OCI-LY7 (cell line): Measurements from ENCODE around the gene ARL15. TPM values are rescaled to one million over a fixed set of nuclear protein-coding genes. Genes with fewer than 3 reads are reported as not detected.

Experiments
- BruUV-seq: library from RNA; stranded (reverse); fragments of 400-500 nt; replicated peaks from 2 replicates; lab custom pipeline; 2021; lab: Mats Ljungman, UMichigan
- CTCF ChIA-PET: fragments of 300-600 bp; sonication (Branson Sonifier 250); formaldehyde crosslinking; loops from one replicate; lab custom pipeline; 2022; ENCODE audit warnings: antibody characterized with exemption; ENCODE audit not compliant: unreplicated experiment; lab: Charles Lee
- POLR2A ChIA-PET: fragments of 300-600 bp; sonication (Branson Sonifier 250); formaldehyde crosslinking; loops from one replicate; lab custom pipeline; 2022; ENCODE audit warnings: antibody characterized with exemption; lab: Charles Lee
- DNase-seq: peaks from one replicate; pipeline ENCODE4 v3.0.0-alpha.2; 2015; ENCODE audit warnings: low spot score
- H2AFZ ChIP-seq: fragments of 200-600 bp; sonication (generic), shearing (Covaris generic); 2 replicates; pipeline ENCODE4 v1.6.1; 2014; ENCODE audit warnings: mild to moderate bottlenecking, antibody characterized with exemption, low read length, moderate library complexity
- H3K27ac ChIP-seq: fragments of 200-600 bp; sonication (generic); 2 replicates; pipeline ENCODE4 v1.5.1; 2014; ENCODE audit warnings: mixed run types, low read depth, mild to moderate bottlenecking, moderate library complexity, low read length, inconsistent platforms; ENCODE audit not compliant: poor library complexity, severe bottlenecking
- H3K36me3 ChIP-seq: fragments of 200-600 bp; sonication (generic); 2 replicates; pipeline ENCODE4 v1.6.1; 2014; ENCODE audit warnings: mild to moderate bottlenecking, antibody characterized with exemption, low read length, moderate library complexity, mixed read lengths; ENCODE audit not compliant: insufficient read depth
- H3K4me1 ChIP-seq: fragments of 200-600 bp; sonication (generic); 2 replicates; pipeline ENCODE4 v1.5.1; 2014; ENCODE audit warnings: mild to moderate bottlenecking, low read length; ENCODE audit not compliant: insufficient read depth, poor library complexity, severe bottlenecking
- H3K4me2 ChIP-seq: fragments of 200-600 bp; sonication (generic); 2 replicates; pipeline ENCODE4 v1.6.1; 2014; ENCODE audit warnings: mild to moderate bottlenecking, low read length
- H3K4me3 ChIP-seq: fragments of 200-600 bp; sonication (generic); 2 replicates; pipeline ENCODE4 v1.5.1; 2014; ENCODE audit warnings: mild to moderate bottlenecking, low read depth, low read length; ENCODE audit not compliant: poor library complexity, severe bottlenecking
- H3K79me2 ChIP-seq: fragments of 200-600 bp; sonication (generic); 2 replicates; pipeline ENCODE4 v1.6.1; 2016; ENCODE audit warnings: low read depth, mild to moderate bottlenecking, low read length, moderate library complexity, mixed read lengths; ENCODE audit not compliant: insufficient read depth
- H3K9me2 ChIP-seq: fragments of 200-600 bp; sonication (generic); 2 replicates; pipeline ENCODE4 v1.6.1; 2016; ENCODE audit warnings: mild to moderate bottlenecking, low read length, mixed read lengths; ENCODE audit not compliant: insufficient read depth
- H3K9me3 ChIP-seq: fragments of 200-600 bp; sonication (generic); 2 replicates; pipeline ENCODE4 v1.6.1; 2014; ENCODE audit warnings: mild to moderate bottlenecking, mixed run types, low read length, mixed read lengths
- H4K20me1 ChIP-seq: fragments of 200-600 bp; sonication (generic); 2 replicates; pipeline ENCODE4 v1.6.1; 2014; ENCODE audit warnings: mild to moderate bottlenecking, antibody characterized with exemption, low read length, moderate library complexity, mixed read lengths; ENCODE audit not compliant: insufficient read depth
- EZH2phosphoT487 ChIP-seq: fragments of 200-600 bp; sonication (generic); IDR thresholded peaks from 2 replicates; pipeline ENCODE4 v1.6.1; 2018; ENCODE audit warnings: low read depth, borderline replicate concordance, mild to moderate bottlenecking, mixed run types, antibody characterized with exemption, low read length, moderate library complexity, mixed read lengths
- intact Hi-C: fragments of 100-400 bp; cut with micrococcal nuclease; formaldehyde crosslinking; loops from one replicate; pipeline ENCODE4 v1.10.0; 2022; ENCODE audit not compliant: unreplicated experiment
- total RNA-seq, 2 experiments: library from RNA; depleted of rRNA in 1 of 2; stranded (reverse); fragments of >200 nt in 1 of 2; shearing (Covaris generic) in 1 of 2; gene quantifications; 2 replicates each; pipeline ENCODE4 v1.2.3, GENCODE V29; 2014 to 2022
- TF ChIP-seq, protein P1 (sequence below): fragments of 200-600 bp; sonication (generic); conservative IDR thresholded peaks from 2 replicates; pipeline ENCODE4 v1.5.1; 2014; ENCODE audit warnings: mild to moderate bottlenecking, antibody characterized with exemption, low read length, moderate library complexity, mixed read lengths

Gene ARL15
- total RNA-seq, 2 experiments from 2014 or later = 18.8 to 24.4 TPM

DNA sequence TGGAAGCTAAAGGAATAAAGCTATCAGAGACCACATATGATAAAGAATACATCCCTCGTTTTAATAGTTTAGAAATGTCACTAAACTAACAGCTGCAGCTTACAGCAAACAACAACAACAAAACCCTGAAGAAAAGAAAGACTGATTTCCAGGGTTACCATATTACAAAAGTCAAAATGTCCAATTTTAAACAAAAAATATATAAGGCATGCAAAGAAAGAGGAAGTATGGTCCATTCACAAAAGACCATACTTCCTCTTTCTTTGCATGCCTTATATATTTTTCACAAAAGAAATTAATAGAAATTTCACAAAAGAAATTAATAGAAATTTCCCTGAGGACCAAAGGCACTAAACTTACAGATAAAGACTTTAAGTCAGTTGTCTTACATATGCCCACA is 354.2 kb downstream of the ARL15 start:
- ChIA-PET POLR2A (no interaction called here), CTCF (no interaction called here)
- Histone ChIP-seq H3K36me3 (no peaks in the 10 kb centered on the region), H3K4me1 (no peaks in the 10 kb centered on the region), H4K20me1 (no peaks in the 10 kb centered on the region), H2AFZ (no peak overlapping the region), H3K9me3 (peaks cover 14% of the 10 kb centered on the region; the same call in 1 of the 2 replicates), H3K4me3 (no peak overlapping the region), H3K4me2 (no peak overlapping the region), H3K27ac (no peak overlapping the region), H3K9me2 (no peaks in the 10 kb centered on the region), H3K79me2 (no peaks in the 10 kb centered on the region)
- BruUV-seq = no TSS peak
- intact Hi-C loops = no loop called here
- TF ChIP-seq EZH2phosphoT487 = no peak
- TF ChIP-seq, protein P1, sequence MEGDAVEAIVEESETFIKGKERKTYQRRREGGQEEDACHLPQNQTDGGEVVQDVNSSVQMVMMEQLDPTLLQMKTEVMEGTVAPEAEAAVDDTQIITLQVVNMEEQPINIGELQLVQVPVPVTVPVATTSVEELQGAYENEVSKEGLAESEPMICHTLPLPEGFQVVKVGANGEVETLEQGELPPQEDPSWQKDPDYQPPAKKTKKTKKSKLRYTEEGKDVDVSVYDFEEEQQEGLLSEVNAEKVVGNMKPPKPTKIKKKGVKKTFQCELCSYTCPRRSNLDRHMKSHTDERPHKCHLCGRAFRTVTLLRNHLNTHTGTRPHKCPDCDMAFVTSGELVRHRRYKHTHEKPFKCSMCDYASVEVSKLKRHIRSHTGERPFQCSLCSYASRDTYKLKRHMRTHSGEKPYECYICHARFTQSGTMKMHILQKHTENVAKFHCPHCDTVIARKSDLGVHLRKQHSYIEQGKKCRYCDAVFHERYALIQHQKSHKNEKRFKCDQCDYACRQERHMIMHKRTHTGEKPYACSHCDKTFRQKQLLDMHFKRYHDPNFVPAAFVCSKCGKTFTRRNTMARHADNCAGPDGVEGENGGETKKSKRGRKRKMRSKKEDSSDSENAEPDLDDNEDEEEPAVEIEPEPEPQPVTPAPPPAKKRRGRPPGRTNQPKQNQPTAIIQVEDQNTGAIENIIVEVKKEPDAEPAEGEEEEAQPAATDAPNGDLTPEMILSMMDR = no peak
- no peak for DNase-seq

DNA sequence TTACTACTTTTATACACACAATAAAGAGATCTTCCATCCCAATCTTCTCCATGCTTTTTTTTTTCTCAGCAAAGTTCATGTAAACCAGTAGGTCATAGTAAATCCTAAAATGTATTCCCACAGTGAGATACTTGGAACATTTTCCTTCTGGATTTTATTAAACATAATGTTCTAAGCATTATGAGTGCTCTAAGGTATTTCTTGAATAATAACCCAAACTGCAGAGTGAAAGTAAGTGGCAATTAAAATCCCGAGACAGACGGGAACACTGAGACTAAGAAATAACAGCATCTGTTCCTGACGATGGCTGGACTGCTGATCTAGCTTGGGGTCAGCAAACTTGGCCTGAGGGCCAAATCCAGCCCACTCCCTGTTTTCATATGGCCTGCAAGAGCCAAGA is 359.8 kb downstream of the ARL15 start:
- DNase-seq = no peak
- no peak overlapping the region for H2AFZ ChIP-seq
- intact Hi-C loops = no loop called here
- ChIA-PET POLR2A (interaction anchor here (0.7 kb wide), 1 partner anchor 543 kb away, joined by 4 read pairs; no protein-coding TSS in a partner anchor), CTCF (no interaction called here)
- no peak overlapping the region for H3K4me3 ChIP-seq
- H3K36me3 ChIP-seq = no peaks in the 10 kb centered on the region
- no TSS peak for BruUV-seq
- no peaks in the 10 kb centered on the region for H4K20me1 ChIP-seq
- no peak overlapping the region for H3K27ac ChIP-seq
- H3K4me1 ChIP-seq = no peaks in the 10 kb centered on the region
- H3K79me2 ChIP-seq = no peaks in the 10 kb centered on the region
- H3K9me2 ChIP-seq = no peaks in the 10 kb centered on the region
- no peaks in the 10 kb centered on the region for H3K9me3 ChIP-seq
- TF ChIP-seq EZH2phosphoT487 = no peak
- TF ChIP-seq, protein P1 = no peak
- no peak overlapping the region for H3K4me2 ChIP-seq

DNA sequence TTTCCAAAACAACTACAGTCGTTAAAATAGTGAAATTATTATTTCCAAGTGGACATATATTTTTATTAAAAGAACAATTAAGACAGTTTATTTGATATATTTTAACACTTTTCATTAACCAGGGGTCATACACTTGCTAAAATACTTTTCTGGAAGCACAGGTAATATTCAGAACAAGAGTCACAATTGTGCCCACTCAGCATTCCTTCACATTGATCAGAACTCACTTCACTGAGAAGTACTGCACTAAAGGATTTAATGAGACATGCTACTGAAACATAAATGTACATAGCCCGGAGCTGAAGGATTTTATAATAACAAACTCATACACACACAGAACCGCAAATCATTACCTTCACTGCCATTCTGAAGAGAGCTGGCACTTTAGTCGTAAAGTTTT is 361.8 kb downstream of the ARL15 start:
- DNase-seq = no peak
- ChIA-PET CTCF (no interaction called here), POLR2A (interaction anchor here (1.1 kb wide), 1 partner anchor 18 kb away, joined by 3 read pairs; no protein-coding TSS in a partner anchor)
- Histone ChIP-seq H3K9me2 (no peaks in the 10 kb centered on the region), H3K36me3 (no peaks in the 10 kb centered on the region), H4K20me1 (no peaks in the 10 kb centered on the region), H3K4me2 (no peak overlapping the region), H3K79me2 (no peaks in the 10 kb centered on the region), H3K4me3 (no peak overlapping the region), H3K4me1 (no peaks in the 10 kb centered on the region), H2AFZ (no peak overlapping the region), H3K9me3 (no peaks in the 10 kb centered on the region), H3K27ac (no peak overlapping the region)
- intact Hi-C loops = no loop called here
- BruUV-seq = no TSS peak
- TF ChIP-seq, protein P1 = no peak
- no peak for TF ChIP-seq EZH2phosphoT487
